ENCODE data around the gene KCNK17. TPM values are rescaled to one million over a fixed set of nuclear protein-coding genes. Genes with fewer than 3 reads are reported as not detected.

KCNK17 gene
- total and polyA plus RNA-seq, 4 donors, result 2.6 to 6.0 (median 3.4) TPM

DNA sequence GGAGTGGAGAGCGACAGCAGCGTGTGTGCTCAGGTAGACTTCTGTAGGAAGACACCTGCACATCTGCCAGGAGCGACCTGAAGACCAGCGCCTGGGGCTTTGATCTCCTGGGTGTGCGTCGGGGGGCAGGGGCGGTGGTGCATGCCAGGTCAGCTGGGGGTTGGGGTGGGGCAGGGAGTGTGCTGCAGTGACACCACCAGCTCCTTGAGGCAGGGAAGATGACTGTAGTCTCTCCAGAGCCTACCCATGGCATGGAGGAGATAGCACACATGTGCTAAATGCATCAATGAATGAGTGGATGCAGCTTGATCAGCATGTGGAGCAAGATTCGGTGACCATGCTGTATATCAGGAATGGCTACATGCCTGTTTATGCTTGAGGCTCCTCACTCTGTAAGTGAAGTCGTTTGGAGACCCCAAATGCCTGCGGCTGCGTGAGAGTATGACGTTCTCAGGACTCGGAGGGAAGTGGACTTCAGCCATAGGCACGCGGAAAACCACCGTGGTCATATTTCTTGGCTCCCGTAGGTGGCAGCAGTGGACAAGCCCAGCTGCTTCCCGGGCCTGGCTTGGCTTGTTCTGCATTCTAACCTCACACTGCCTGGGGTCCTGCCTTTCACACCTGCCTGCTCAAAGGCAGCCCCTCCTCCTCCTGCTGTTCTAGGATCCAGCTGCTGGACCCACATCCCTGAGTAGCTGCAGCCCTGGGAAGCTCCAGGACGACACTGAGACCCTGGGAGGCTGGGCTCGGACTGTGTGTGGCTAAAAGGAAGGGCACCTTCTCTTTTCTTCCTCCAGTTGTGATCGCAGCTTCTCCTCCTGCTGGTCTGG, 47.7 kb upstream of the KCNK17 start:
- 36 to 40% methylated on average over 21 of the region's 21 CpGs for WGBS, 2 donors
- Histone ChIP-seq H3K27ac (ENCODE audit: low read depth in 1 of 2, low read length in 1 of 2) (no peak overlapping the region), H3K9me3 (ENCODE audit: control insufficient read depth in 4 of 4, insufficient read depth in 3 of 4, low read length in 3 of 4) (no peaks in the 10 kb centered on the region), H3K4me1 (ENCODE audit: control insufficient read depth in 5 of 5, insufficient read depth in 5 of 5, low read length in 5 of 5) (peaks cover 0 to 27% (median 4%) of the 10 kb centered on the region in 5 donors), H3K36me3 (ENCODE audit: control insufficient read depth in 4 of 4, insufficient read depth in 4 of 4, low read length in 4 of 4) (no peaks in the 10 kb centered on the region), H3K4me3 (no peak overlapping the region), H3K27me3 (ENCODE audit: control insufficient read depth in 3 of 3, insufficient read depth in 3 of 3, low read length in 2 of 3) (no peaks in the 10 kb centered on the region), H3K9ac (ENCODE audit: insufficient read depth in 1 of 2, low read length in 2 of 2) (no peak overlapping the region)
- ATAC-seq (ENCODE audit: insufficient read depth, low FRiP score) (peak; percentile 72), DNase-seq (peak; percentile 83 to 87 (median 86))
- TF ChIP-seq, protein P1, sequence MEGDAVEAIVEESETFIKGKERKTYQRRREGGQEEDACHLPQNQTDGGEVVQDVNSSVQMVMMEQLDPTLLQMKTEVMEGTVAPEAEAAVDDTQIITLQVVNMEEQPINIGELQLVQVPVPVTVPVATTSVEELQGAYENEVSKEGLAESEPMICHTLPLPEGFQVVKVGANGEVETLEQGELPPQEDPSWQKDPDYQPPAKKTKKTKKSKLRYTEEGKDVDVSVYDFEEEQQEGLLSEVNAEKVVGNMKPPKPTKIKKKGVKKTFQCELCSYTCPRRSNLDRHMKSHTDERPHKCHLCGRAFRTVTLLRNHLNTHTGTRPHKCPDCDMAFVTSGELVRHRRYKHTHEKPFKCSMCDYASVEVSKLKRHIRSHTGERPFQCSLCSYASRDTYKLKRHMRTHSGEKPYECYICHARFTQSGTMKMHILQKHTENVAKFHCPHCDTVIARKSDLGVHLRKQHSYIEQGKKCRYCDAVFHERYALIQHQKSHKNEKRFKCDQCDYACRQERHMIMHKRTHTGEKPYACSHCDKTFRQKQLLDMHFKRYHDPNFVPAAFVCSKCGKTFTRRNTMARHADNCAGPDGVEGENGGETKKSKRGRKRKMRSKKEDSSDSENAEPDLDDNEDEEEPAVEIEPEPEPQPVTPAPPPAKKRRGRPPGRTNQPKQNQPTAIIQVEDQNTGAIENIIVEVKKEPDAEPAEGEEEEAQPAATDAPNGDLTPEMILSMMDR (IDR thresholded peaks at IDR 0.05; ENCODE audit: control extremely low read depth, extremely low read depth), result peak; percentile 55

DNA sequence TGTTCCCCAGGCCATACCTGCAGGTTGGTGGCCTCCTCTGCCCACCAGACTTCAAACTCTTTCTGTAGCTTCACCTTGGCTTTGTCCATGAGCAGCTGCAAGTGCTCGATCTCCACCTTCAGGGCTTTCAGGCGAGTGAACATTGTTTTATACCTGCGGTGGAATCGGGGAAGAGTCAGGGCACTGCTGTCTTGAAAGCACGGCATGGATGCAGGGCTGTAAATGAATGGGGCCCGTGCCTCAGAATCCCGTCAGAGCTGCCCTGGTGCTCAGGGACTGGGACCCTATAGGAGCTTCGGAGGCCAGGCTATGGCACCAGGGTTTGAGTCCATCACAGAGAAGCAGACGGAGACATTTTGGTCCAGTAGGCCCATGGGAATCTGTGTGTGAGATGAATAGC, 46.2 kb upstream of the KCNK17 start:
- WGBS, 2 donors, result 91 to 97% methylated on average over 9 of the region's 9 CpGs
- Histone ChIP-seq H3K9me3 (ENCODE audit: control insufficient read depth in 4 of 4, insufficient read depth in 3 of 4, low read length in 3 of 4) (no peaks in the 10 kb centered on the region), H3K9ac (ENCODE audit: insufficient read depth in 1 of 2, low read length in 2 of 2) (no peak overlapping the region), H3K36me3 (ENCODE audit: control insufficient read depth in 4 of 4, insufficient read depth in 4 of 4, low read length in 4 of 4) (no peaks in the 10 kb centered on the region), H3K4me1 (ENCODE audit: control insufficient read depth in 5 of 5, insufficient read depth in 5 of 5, low read length in 5 of 5) (peaks cover 0 to 29% (median 4%) of the 10 kb centered on the region in 5 donors), H3K4me3 (no peak overlapping the region), H3K27me3 (ENCODE audit: control insufficient read depth in 3 of 3, insufficient read depth in 3 of 3, low read length in 2 of 3) (no peaks in the 10 kb centered on the region), H3K27ac (ENCODE audit: low read depth in 1 of 2, low read length in 1 of 2) (no peak overlapping the region)
- no peak for DNase-seq
- TF ChIP-seq, protein P1 (IDR thresholded peaks at IDR 0.05; ENCODE audit: control extremely low read depth, extremely low read depth), result no peak
- ATAC-seq (ENCODE audit: insufficient read depth, low FRiP score), result no peak

DNA sequence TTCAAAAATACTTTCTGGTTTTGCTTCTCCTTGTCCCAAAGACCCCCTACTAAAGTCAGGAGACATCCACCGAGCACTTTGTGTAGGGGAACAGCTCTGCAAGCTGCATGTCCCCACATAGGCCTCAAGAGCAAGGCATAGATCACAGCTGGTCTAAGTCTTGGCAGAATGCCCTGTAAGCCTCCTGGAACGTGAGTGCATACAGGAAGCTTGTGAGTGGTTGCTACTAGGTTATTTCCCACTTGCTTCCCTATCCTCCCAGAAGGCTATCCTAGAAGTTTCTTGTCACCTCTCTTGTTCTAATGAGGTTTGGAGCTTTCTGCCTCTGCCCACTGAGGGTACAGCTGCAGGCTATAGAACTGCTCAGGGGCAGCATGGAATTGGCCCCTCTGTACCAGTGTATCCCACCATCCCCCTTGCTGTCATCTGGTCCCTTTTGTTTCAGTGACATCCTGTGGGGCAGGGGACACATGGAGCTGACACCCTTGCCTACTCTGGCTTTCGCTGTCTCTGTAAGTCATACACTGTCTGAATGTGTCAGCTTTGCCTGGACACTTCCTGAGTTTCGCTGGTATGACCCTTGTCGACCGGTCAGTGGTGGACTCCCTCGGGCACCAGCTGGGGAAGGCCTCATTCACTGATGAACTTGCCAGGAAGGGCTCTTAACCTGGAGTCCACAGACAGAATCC, 43.9 kb upstream of the KCNK17 start:
- ATAC-seq (ENCODE audit: insufficient read depth, low FRiP score) (no peak), DNase-seq (peak; percentile 88 to 96 (median 94))
- 57 to 60% methylated on average over 7 of the region's 7 CpGs for WGBS, 2 donors
- H3K9me3 ChIP-seq (ENCODE audit: control insufficient read depth in 4 of 4, insufficient read depth in 3 of 4, low read length in 3 of 4), result no peaks in the 10 kb centered on the region
- no peaks in the 10 kb centered on the region for H3K27me3 ChIP-seq (ENCODE audit: control insufficient read depth in 3 of 3, insufficient read depth in 3 of 3, low read length in 2 of 3)
- no peaks in the 10 kb centered on the region for H3K36me3 ChIP-seq (ENCODE audit: control insufficient read depth in 4 of 4, insufficient read depth in 4 of 4, low read length in 4 of 4)
- H3K9ac ChIP-seq (ENCODE audit: insufficient read depth in 1 of 2, low read length in 2 of 2), result no peak overlapping the region
- no peak overlapping the region for H3K27ac ChIP-seq (ENCODE audit: low read depth in 1 of 2, low read length in 1 of 2)
- TF ChIP-seq, protein P1 (IDR thresholded peaks at IDR 0.05; ENCODE audit: control extremely low read depth, extremely low read depth), result no peak
- H3K4me3 ChIP-seq, result no peak overlapping the region
- H3K4me1 ChIP-seq (ENCODE audit: control insufficient read depth in 5 of 5, insufficient read depth in 5 of 5, low read length in 5 of 5), result peaks cover 0 to 29% (median 4%) of the 10 kb centered on the region in 5 donors

All from lung (tissue), 12 donors.